Measurements from ENCODE around the gene STARD5. TPM values are rescaled to one million over a fixed set of nuclear protein-coding genes. Genes with fewer than 3 reads are reported as not detected.
"Not testable (repeated sequence)": the region's sequence is repeated elsewhere in the genome, so short reads cannot be mapped to it uniquely, and the experiment has no call there.

STARD5 gene
- total RNA-seq, 1 donor from 2014 or later = 4.8 TPM

- Histone ChIP-seq H3K9me3 (no peaks in the 10 kb centered on the region), H3K4me3 (no peak overlapping the region), H3K27me3 (no peaks in the 10 kb centered on the region), H3K36me3 (no peaks in the 10 kb centered on the region), H3K27ac (no peak overlapping the region), H3K4me1 (no peaks in the 10 kb centered on the region)
- DNase-seq (ENCODE audit: low spot score in 2 of 2) = no peak
- intact Hi-C loops (cut with DNase I) = no loop called here
- no peak for TF ChIP-seq CTCF (IDR thresholded peaks at IDR 0.05)
Measured at GRCh38 chr15:81351651-81352050, 27.7 kb upstream of the STARD5 start.

DNA sequence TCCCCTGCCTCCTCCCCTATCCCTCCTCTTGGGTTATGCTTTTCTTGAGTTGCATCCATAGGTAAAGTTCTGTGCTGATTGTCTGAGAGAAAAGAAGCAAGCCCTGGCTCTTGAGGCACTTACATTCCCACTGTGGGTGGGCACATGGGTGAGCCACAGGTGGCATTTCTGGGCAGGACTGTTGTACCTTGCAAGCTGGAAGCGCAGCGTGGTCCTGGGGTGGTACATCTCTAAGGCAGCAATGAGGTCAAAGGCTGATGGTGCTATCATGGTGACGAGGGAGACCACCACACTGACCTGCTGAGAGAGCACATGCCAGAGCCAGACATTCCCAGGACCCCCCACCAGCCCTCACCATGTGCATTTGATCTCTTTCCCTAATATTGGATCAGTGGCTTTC is 25.3 kb upstream of the STARD5 start:
- Histone ChIP-seq H3K9me3 (no peaks in the 10 kb centered on the region), H3K4me1 (no peaks in the 10 kb centered on the region), H3K4me3 (no peak overlapping the region), H3K27me3 (no peaks in the 10 kb centered on the region), H3K27ac (no peak overlapping the region), H3K36me3 (no peaks in the 10 kb centered on the region)
- TF ChIP-seq CTCF (IDR thresholded peaks at IDR 0.05) = no peak
- no peak for DNase-seq (ENCODE audit: low spot score in 2 of 2)
- intact Hi-C loops (cut with DNase I) = no loop called here

GRCh38 chr15:81348691-81349090 is 24.8 kb upstream of the STARD5 start:
- intact Hi-C loops (cut with DNase I) = not testable (repeated sequence)

DNA sequence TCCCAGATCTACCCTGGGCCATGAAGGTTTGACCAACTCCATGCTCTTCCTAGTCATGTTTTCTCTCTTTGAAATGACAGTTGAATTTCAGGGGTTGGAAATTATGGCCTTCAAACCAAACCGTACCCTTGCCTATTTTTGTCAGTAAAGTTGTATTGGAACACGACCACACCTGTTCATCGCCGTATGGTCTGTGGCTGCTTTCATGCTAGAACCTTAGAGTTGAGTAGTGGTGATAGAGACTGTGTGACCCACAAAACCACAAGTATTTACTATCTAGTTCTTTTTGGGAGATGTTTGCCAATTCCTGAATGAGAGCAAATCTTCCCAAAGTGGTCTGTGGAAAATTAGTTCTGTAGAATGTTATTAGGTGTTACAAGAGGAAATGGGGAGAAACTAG is 24.0 kb upstream of the STARD5 start:
- Histone ChIP-seq H3K27ac (no peak overlapping the region), H3K4me3 (no peak overlapping the region), H3K9me3 (no peaks in the 10 kb centered on the region), H3K36me3 (no peaks in the 10 kb centered on the region), H3K27me3 (no peaks in the 10 kb centered on the region), H3K4me1 (no peaks in the 10 kb centered on the region)
- TF ChIP-seq CTCF (IDR thresholded peaks at IDR 0.05) = no peak
- intact Hi-C loops (cut with DNase I) = no loop called here
- DNase-seq (ENCODE audit: low spot score in 2 of 2) = no peak

More at GRCh38 chr15:81348691-81349090, 24.8 kb upstream of the STARD5 start:
- H3K9me3 ChIP-seq; H3K27ac ChIP-seq; H3K27me3 ChIP-seq; H3K36me3 ChIP-seq; H3K4me3 ChIP-seq; H3K4me1 ChIP-seq; DNase-seq (ENCODE audit: low spot score in 2 of 2): not testable (repeated sequence)

DNA sequence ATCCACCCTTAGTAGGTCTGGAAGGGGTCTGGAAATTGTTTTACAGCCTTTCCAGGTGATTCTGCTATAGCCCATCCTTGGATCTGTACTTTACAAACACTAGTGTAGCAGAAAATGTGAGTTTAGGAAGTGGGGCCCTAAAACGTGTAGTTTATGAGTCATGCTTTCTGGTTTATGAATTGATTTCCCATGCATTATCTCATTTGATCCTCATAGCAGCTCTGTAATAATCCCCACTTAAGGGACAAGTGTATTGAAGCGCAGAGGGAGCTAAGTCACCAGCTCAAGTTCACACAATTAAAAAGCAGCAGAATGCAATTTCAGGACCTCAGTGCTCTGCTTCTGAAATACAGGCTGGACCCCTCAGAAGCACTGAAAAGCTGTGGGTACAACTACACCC is 22.7 kb upstream of the STARD5 start:
- Histone ChIP-seq H3K27me3 (no peaks in the 10 kb centered on the region), H3K36me3 (no peaks in the 10 kb centered on the region), H3K4me3 (no peak overlapping the region), H3K27ac (no peak overlapping the region), H3K4me1 (no peaks in the 10 kb centered on the region), H3K9me3 (no peaks in the 10 kb centered on the region)
- no peak for DNase-seq (ENCODE audit: low spot score in 2 of 2)
- intact Hi-C loops (cut with DNase I) = no loop called here
- no peak for TF ChIP-seq CTCF (IDR thresholded peaks at IDR 0.05)

GRCh38 chr15:81343371-81343770 is 19.4 kb upstream of the STARD5 start:
- Histone ChIP-seq H3K36me3 (no peaks in the 10 kb centered on the region), H3K4me3 (no peak overlapping the region), H3K4me1 (peaks cover 0 to under 1% of the 10 kb centered on the region in 2 donors), H3K27me3 (no peaks in the 10 kb centered on the region), H3K9me3 (no peaks in the 10 kb centered on the region), H3K27ac (no peak overlapping the region)
- no peak for TF ChIP-seq CTCF (IDR thresholded peaks at IDR 0.05)
- intact Hi-C loops (cut with DNase I) = no loop called here
- no peak for DNase-seq (ENCODE audit: low spot score in 2 of 2)
